ENCODE results near the gene TRIM46.
"Not testable (repeated sequence)": the region's sequence is repeated elsewhere in the genome, so short reads cannot be mapped to it uniquely, and the experiment has no call there.

The TRIM46 gene

GRCh38 chr1:155233502-155233901 is 59.9 kb downstream of the TRIM46 start:
- not testable (repeated sequence) for DNase-seq

All from CD4-positive, alpha-beta T cell treated with Interleukin-6 for 4 hours (primary cell).